Keratinocyte (primary cell): Measurements from ENCODE around the gene C1GALT1C1. TPM values are rescaled to one million over a fixed set of nuclear protein-coding genes. Genes with fewer than 3 reads are reported as not detected.

Source experiments
- DNase-seq: peaks from one replicate; pipeline ENCODE4 v3.0.0-alpha.2; 2011; ENCODE audit warnings: low read depth, missing footprints, low spot score
- FAIRE-seq: peaks from 2 replicates; lab custom pipeline; 2011; peaks lifted over from hg19 to GRCh38; lab: Jason Lieb, UNC
- H2AFZ ChIP-seq: 2 replicates; pipeline ENCODE4 v1.6.0; 2012; ENCODE audit warnings: low read length, control low read depth, inconsistent platforms; ENCODE audit not compliant: control insufficient read depth
- H3K27ac ChIP-seq: 2 replicates; pipeline ENCODE4 v1.5.1; 2011; ENCODE audit warnings: low read length; ENCODE audit not compliant: control insufficient read depth, insufficient read depth
- H3K27me3 ChIP-seq: 3 replicates; pipeline ENCODE4 v1.6.0; 2011; ENCODE audit warnings: low read length; ENCODE audit not compliant: control insufficient read depth, insufficient read depth; ENCODE audit errors: extremely low read depth
- H3K36me3 ChIP-seq, 2 experiments: 2 replicates in 1 of 2; 3 replicates in 1 of 2; pipeline ENCODE4 v1.5.1; 2011; ENCODE audit warnings: low read length in 2 of 2, mild to moderate bottlenecking in 1 of 2; ENCODE audit not compliant: control insufficient read depth in 2 of 2, insufficient read depth in 2 of 2; ENCODE audit errors: extremely low read depth in 1 of 2
- H3K4me1 ChIP-seq: 3 replicates; pipeline ENCODE4 v1.5.1; 2011; ENCODE audit warnings: low read length; ENCODE audit not compliant: control insufficient read depth, insufficient read depth; ENCODE audit errors: extremely low read depth
- H3K4me2 ChIP-seq: 3 replicates; pipeline ENCODE4 v1.6.0; 2011; ENCODE audit warnings: low read depth, low read length; ENCODE audit not compliant: control insufficient read depth, insufficient read depth; ENCODE audit errors: extremely low read depth
- H3K4me3 ChIP-seq, 3 experiments: fragments of 200-600 bp in 1 of 3; sonication (generic) in 1 of 3; 2 replicates in 2 of 3; 3 replicates in 1 of 3; pipeline ENCODE4 v1.5.1; 2011 to 2016; ENCODE audit warnings: low read length in 3 of 3, mild to moderate bottlenecking in 3 of 3, control low read depth in 2 of 3, inconsistent platforms in 1 of 3, low read depth in 1 of 3, mixed read lengths in 1 of 3, mixed run types in 1 of 3, moderate library complexity in 1 of 3; ENCODE audit not compliant: control insufficient read depth in 2 of 3, insufficient read depth in 2 of 3; ENCODE audit errors: extremely low read depth in 1 of 3
- H3K79me2 ChIP-seq: 2 replicates; pipeline ENCODE4 v1.6.0; 2012; ENCODE audit warnings: low read length; ENCODE audit not compliant: control insufficient read depth, insufficient read depth
- H3K9ac ChIP-seq: 3 replicates; pipeline ENCODE4 v1.6.0; 2011; ENCODE audit warnings: low read length; ENCODE audit not compliant: control insufficient read depth, insufficient read depth; ENCODE audit errors: extremely low read depth
- H3K9me1 ChIP-seq: 3 replicates; pipeline ENCODE4 v1.6.0; 2011; ENCODE audit warnings: low read length; ENCODE audit not compliant: control insufficient read depth, insufficient read depth; ENCODE audit errors: extremely low read depth
- H3K9me3 ChIP-seq: 2 replicates; pipeline ENCODE4 v1.5.1; 2012; ENCODE audit warnings: low read depth, low read length; ENCODE audit not compliant: control insufficient read depth
- H4K20me1 ChIP-seq: 3 replicates; pipeline ENCODE4 v1.6.0; 2011; ENCODE audit warnings: low read length; ENCODE audit not compliant: control insufficient read depth, insufficient read depth; ENCODE audit errors: extremely low read depth
- EZH2 ChIP-seq: IDR thresholded peaks from one replicate; pipeline ENCODE4 v1.6.1; 2012; ENCODE audit warnings: inconsistent platforms, mild to moderate bottlenecking, low read length, moderate library complexity
- dilution Hi-C: fragments of 300-500 bp; cut with MboI; formaldehyde crosslinking; loops from one replicate; pipeline ENCODE4 v1.7.0; 2020; ENCODE audit warnings: low sequenced_read_pairs; ENCODE audit not compliant: extremely low pct_ligation_motif_present
- polyA plus RNA-seq, 5 experiments: library from polyadenylated mRNA; depleted of rRNA in 3 of 5; stranded (reverse) in 3 of 5; stranded (forward) in 1 of 5; unstranded in 1 of 5; fragments of >200 nt; gene quantifications; 1 replicate in 1 of 5; 2 replicates in 3 of 5; 3 replicates in 1 of 5; pipeline versions ENCODE4 v1.2.1 to v1.2.3, GENCODE V29; 2011 to 2012; ENCODE audit warnings: missing spikeins in 2 of 5, low read depth in 1 of 5, low replicate concordance in 1 of 5
- TF ChIP-seq, protein P1 (sequence below), 3 experiments: IDR thresholded peaks in 1 of 3; conservative IDR thresholded peaks in 1 of 3; optimal IDR thresholded peaks in 1 of 3; 2 replicates in 2 of 3; 3 replicates in 1 of 3; pipeline versions ENCODE3 to v1.5.1; 2011; ENCODE audit warnings: low read length in 3 of 3, mild to moderate bottlenecking in 3 of 3, moderate library complexity in 2 of 3, control low read depth in 1 of 3, inconsistent platforms in 1 of 3; ENCODE audit not compliant: insufficient read depth in 2 of 3; ENCODE audit errors: extremely low read depth in 1 of 3

C1GALT1C1 gene
- polyA plus RNA-seq, 1 donor (not counting 4 experiments of a cell fraction or from before 2014, with no cell fraction given): 24.1 TPM

DNA sequence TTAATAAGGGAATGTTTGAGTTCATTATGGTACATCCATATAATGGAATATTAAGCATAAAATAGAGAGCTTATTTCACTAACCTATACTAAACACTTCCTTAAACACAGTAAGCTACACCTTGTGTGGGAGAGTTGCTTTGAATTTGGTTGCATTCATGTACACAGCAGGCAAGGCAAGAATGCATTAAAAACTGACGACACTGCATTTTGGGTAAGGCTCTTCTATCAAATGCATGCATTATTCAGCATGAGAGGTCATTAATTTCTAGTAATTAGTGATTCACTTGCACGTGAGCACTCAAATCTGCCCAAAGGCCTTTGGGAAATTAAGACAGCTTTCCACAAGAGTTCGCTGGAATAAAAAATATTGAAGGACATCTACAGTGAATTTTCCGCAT lies 8.8 kb upstream of the C1GALT1C1 start:
- no peaks in the 10 kb centered on the region for H4K20me1 ChIP-seq
- no peak overlapping the region for H3K4me2 ChIP-seq
- H3K79me2 ChIP-seq: no peaks in the 10 kb centered on the region
- dilution Hi-C loops: no loop called here
- TF ChIP-seq, protein P1, sequence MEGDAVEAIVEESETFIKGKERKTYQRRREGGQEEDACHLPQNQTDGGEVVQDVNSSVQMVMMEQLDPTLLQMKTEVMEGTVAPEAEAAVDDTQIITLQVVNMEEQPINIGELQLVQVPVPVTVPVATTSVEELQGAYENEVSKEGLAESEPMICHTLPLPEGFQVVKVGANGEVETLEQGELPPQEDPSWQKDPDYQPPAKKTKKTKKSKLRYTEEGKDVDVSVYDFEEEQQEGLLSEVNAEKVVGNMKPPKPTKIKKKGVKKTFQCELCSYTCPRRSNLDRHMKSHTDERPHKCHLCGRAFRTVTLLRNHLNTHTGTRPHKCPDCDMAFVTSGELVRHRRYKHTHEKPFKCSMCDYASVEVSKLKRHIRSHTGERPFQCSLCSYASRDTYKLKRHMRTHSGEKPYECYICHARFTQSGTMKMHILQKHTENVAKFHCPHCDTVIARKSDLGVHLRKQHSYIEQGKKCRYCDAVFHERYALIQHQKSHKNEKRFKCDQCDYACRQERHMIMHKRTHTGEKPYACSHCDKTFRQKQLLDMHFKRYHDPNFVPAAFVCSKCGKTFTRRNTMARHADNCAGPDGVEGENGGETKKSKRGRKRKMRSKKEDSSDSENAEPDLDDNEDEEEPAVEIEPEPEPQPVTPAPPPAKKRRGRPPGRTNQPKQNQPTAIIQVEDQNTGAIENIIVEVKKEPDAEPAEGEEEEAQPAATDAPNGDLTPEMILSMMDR (optimal IDR thresholded peaks at IDR 0.05 in 1 of 3, IDR thresholded peaks at IDR 0.05 in 1 of 3, conservative IDR thresholded peaks at IDR 0.05 in 1 of 3; ENCODE audit: extremely low read depth in 1 of 3, insufficient read depth in 2 of 3, low read length in 3 of 3): no peak
- no peak for TF ChIP-seq EZH2
- no peaks in the 10 kb centered on the region for H3K27me3 ChIP-seq
- DNase-seq: no peak
- no peaks in the 10 kb centered on the region for H3K9me3 ChIP-seq
- H3K9me1 ChIP-seq: no peaks in the 10 kb centered on the region
- H2AFZ ChIP-seq: no peak overlapping the region
- no peak for FAIRE-seq
- no peaks in the 10 kb centered on the region for H3K4me1 ChIP-seq
- no peaks in the 10 kb centered on the region for H3K36me3 ChIP-seq
- H3K9ac ChIP-seq: no peak overlapping the region
- H3K4me3 ChIP-seq: no peak overlapping the region
- no peak overlapping the region for H3K27ac ChIP-seq

DNA sequence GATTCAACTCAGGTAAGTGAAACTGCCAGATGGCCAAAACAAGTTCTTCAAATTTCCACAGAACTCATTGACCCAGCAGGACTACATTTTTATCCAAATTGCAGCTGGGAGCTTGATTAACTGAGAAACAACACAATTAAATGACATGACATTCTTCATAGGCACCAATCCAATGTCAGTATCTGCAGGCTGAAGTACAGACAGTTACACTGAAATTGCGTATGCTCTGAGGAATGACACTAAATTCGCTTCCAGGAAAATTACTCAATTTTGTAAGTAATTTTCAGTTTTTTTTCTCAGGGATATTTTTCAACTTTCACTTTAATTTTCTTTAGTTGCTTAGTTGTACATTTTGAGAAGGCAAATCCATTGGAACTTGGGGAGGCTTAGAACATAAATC lies 4.5 kb downstream of the C1GALT1C1 start:
- DNase-seq (no peak), FAIRE-seq (no peak)
- Histone ChIP-seq H3K9me3 (no peaks in the 10 kb centered on the region), H3K9ac (no peak overlapping the region), H2AFZ (no peak overlapping the region), H3K36me3 (no peaks in the 10 kb centered on the region), H3K27ac (no peak overlapping the region), H3K4me2 (no peak overlapping the region), H3K79me2 (no peaks in the 10 kb centered on the region), H3K9me1 (no peaks in the 10 kb centered on the region), H4K20me1 (no peaks in the 10 kb centered on the region), H3K4me3 (no peak overlapping the region), H3K4me1 (no peaks in the 10 kb centered on the region), H3K27me3 (no peaks in the 10 kb centered on the region)
- dilution Hi-C loops: no loop called here
- TF ChIP-seq EZH2: no peak
- TF ChIP-seq, protein P1 (optimal IDR thresholded peaks at IDR 0.05 in 1 of 3, IDR thresholded peaks at IDR 0.05 in 1 of 3, conservative IDR thresholded peaks at IDR 0.05 in 1 of 3; ENCODE audit: extremely low read depth in 1 of 3, insufficient read depth in 2 of 3, low read length in 3 of 3): no peak
